GM12864 (cell line): ENCODE measurements around the gene ALDH3A2.

Experiments
- DNase-seq: peaks from one replicate; pipeline ENCODE4 v3.0.0-alpha.2; 2011; ENCODE audit warnings: low read depth
- H3K4me3 ChIP-seq: 2 replicates; pipeline ENCODE4 v1.5.1; 2011; ENCODE audit warnings: mild to moderate bottlenecking, low read depth, low read length, control low read depth
- CTCF ChIP-seq: IDR thresholded peaks from 2 replicates; pipeline ENCODE4 v1.5.1; 2011; ENCODE audit warnings: low read depth, mild to moderate bottlenecking, moderate library complexity, low read length, control low read depth, inconsistent platforms; ENCODE audit errors: missing control alignments

The ALDH3A2 gene

GRCh38 chr17:19619705-19620325 is 28.7 kb upstream of the ALDH3A2 start:
- TF ChIP-seq CTCF, result no peak
- no peak overlapping the region for H3K4me3 ChIP-seq
- DNase-seq, result no peak

- no peak for TF ChIP-seq CTCF
- H3K4me3 ChIP-seq, result no peak overlapping the region
- no peak for DNase-seq
These were observed 26.9 kb upstream of the ALDH3A2 start for GRCh38 chr17:19621697-19622096.

- H3K4me3 ChIP-seq, result no peak overlapping the region
- DNase-seq, result no peak
- no peak for TF ChIP-seq CTCF
These were observed 22.5 kb upstream of the ALDH3A2 start for GRCh38 chr17:19626079-19626478.

- DNase-seq, result no peak
- no peak for TF ChIP-seq CTCF
These were observed 19.1 kb upstream of the ALDH3A2 start for GRCh38 chr17:19629449-19629848.

GRCh38 chr17:19630035-19630434 is 18.5 kb upstream of the ALDH3A2 start:
- TF ChIP-seq CTCF, result no peak
- H3K4me3 ChIP-seq, result no peak overlapping the region
- no peak for DNase-seq

More at GRCh38 chr17:19629449-19629848, 19.1 kb upstream of the ALDH3A2 start:
- no peak overlapping the region for H3K4me3 ChIP-seq

- H3K4me3 ChIP-seq, result no peak overlapping the region
- no peak for DNase-seq
- no peak for TF ChIP-seq CTCF
These were observed 17.9 kb upstream of the ALDH3A2 start for GRCh38 chr17:19630661-19631060.

GRCh38 chr17:19631905-19632304 is 16.6 kb upstream of the ALDH3A2 start:
- H3K4me3 ChIP-seq, result no peak overlapping the region
- DNase-seq, result no peak
- no peak for TF ChIP-seq CTCF
